GM12873 (cell line): ENCODE data around the gene SLC35B2.

Source experiments
- TF ChIP-seq, protein P1 (sequence below): IDR thresholded peaks from 2 replicates; pipeline ENCODE4 v1.5.1; 2012; ENCODE audit warnings: low read depth, mild to moderate bottlenecking, moderate library complexity, low read length, control low read depth; ENCODE audit not compliant: insufficient read depth; ENCODE audit errors: missing control alignments

Gene SLC35B2

DNA sequence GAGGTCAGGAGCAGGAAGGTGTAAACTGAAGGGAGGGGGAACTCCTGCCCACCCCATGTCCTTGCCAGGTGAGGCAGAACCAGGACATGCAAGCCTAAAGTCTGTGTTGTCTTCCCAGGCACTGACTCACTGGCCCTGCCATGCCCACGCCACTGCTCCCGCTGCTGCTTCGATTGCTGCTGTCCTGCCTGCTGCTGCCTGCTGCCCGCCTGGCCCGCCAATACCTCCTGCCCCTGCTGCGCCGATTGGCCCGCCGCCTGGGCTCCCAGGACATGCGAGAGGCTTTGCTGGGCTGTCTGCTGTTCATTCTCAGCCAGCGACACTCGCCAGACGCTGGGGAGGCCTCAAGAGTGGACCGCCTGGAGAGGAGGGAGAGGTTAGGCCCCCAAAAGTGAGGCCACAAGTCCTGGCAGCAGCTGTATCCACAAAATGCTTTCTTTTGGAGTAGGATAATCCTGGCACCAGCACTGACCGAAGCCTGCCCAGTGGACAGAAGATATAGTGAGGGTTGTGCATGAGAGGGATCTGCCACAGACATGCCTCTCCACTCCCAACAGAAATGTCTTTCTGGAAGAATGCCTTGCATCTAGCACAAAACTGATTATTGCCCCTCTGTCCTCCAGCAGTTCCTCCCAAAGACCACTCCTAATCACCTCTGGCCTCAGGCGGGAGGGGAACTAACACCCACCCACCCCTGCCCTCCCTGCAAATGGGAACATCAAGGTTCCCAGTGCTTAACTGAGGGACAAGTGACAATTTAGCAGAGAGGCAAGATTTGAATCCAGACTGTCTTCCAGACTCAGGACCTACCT is 39.8 kb downstream of the SLC35B2 start:
- TF ChIP-seq, protein P1, sequence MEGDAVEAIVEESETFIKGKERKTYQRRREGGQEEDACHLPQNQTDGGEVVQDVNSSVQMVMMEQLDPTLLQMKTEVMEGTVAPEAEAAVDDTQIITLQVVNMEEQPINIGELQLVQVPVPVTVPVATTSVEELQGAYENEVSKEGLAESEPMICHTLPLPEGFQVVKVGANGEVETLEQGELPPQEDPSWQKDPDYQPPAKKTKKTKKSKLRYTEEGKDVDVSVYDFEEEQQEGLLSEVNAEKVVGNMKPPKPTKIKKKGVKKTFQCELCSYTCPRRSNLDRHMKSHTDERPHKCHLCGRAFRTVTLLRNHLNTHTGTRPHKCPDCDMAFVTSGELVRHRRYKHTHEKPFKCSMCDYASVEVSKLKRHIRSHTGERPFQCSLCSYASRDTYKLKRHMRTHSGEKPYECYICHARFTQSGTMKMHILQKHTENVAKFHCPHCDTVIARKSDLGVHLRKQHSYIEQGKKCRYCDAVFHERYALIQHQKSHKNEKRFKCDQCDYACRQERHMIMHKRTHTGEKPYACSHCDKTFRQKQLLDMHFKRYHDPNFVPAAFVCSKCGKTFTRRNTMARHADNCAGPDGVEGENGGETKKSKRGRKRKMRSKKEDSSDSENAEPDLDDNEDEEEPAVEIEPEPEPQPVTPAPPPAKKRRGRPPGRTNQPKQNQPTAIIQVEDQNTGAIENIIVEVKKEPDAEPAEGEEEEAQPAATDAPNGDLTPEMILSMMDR, result no peak

DNA sequence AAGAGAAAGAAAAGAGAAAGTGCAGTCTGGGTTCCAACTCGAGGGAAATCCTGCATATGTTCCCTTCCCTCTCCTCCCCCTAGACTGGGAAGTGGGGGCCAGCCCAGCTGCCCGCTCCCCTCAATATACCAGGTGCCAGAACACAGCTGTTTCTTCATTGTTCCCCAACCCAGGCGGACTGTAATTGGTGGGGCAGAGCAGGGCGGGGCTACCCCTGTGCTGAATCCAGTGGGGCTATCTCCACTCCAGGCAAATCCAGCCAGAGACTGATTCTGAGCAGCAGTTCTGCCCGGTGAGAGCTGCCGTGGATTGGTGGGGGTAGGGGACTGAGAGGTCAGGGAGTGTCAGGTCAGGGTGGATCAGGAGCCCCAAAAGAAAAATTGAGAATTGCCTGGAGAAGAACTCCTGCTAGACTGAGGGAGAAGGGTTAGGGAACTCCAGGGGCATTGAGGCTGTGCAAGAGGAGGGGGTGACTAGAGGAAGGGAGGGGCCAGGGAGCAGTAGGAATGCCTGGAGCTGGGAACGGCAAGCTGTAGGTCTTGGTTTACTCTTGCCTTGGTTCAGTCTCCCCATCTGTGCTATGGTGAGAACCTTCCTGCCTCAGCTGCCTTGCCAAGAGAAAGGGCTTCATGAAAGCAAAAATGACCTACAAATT is 40.5 kb downstream of the SLC35B2 start, which contains the start of gene MYMX:
Gene MYMX, plus strand, starts transcription at position 250 of the 655 bp plus-strand sequence. CDS start 546 bp downstream, outside the sequence.
- TF ChIP-seq, protein P1, result no peak

DNA sequence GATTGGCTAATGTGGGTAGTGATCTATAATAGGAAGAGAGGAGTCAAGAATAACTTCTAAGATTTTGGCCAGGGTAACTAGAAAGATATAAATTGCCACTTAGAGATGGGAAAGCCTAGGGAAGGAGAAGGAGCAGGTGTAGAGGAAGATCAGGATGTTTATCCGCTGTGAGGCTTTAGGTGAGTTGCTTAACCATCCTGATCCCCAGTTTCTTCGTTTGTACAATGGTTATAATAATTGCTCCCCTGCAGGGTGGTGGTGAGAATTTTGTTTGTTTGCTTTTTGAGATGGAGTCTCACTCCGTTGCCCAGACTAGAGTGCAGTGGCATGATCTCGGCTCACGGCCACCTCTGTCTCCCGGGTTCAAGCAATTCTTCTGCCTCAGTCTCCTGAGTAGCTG is 43.0 kb downstream of the SLC35B2 start:
- TF ChIP-seq, protein P1, result no peak

DNA sequence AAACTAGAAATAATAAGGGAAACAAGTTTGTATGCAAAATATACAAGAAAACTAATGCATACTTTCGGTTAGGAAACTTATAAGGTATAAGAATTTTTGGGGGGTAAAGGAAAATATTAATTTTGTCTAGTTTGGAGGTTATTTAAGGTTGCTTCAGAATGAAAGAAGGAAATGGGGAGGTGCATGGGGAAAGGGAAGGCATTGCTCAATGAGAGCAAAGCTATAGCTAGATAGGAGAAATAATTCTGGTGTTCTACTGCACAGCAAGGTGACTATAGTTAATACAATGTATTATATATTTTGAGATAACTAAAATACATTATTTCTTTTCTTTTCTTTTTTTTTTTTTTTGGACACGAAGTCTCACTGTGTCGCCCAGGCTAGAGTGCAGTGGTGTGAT is 46.0 kb downstream of the SLC35B2 start:
- TF ChIP-seq, protein P1, result no peak

DNA sequence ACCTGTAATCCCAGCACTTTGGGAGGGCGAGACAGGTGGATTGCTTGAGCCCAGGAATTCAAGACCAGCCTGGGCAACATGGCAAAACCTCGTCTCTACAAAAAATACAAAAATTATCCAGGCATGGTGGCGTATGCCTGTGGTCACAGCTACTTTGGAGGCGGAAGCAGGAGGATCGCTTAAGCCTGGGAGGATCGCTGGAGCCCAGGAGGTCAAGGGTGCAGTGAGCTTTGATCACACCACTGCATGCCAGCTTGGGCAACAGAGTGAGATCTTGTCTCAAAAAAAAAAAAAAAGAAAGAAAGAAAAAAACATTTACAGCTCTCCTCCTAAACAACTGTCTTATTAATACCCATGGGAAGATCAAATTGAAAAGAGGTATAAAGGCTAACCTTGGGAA is 49.4 kb downstream of the SLC35B2 start:
- TF ChIP-seq, protein P1, result no peak
